Inflammatory macrophage treated with lipopolysaccharide for 4 hours (primary cell): Measurements from ENCODE around the gene RPS28.
A peak's percentile ranks its signal among the peaks of the same experiment; 100 is the strongest.
"Not testable (repeated sequence)": the region's sequence is repeated elsewhere in the genome, so short reads cannot be mapped to it uniquely, and the experiment has no call there.

ENCODE experiments used
- DNase-seq: peaks from one replicate; pipeline ENCODE4 v3.0.0-alpha.2; 2020

RPS28 gene

DNA sequence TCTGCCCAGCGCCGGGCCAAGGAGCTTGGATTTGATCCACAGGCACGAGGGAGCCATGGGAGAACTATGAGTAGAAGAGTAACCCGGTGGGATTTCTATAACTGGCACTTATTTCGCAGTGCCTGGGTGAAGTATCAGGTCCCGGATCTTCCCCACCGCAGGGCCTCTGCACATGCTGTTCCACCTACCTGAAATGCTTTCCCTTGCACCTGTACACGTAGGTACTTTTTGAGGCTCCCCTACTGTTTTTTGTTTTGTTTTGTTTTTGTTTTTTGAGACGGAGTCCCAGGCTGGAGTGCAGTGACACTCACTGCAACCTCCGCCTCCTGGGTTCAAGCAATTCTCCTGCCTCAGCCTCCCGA is 22.2 kb downstream of the RPS28 start:
- no peak for DNase-seq

DNA sequence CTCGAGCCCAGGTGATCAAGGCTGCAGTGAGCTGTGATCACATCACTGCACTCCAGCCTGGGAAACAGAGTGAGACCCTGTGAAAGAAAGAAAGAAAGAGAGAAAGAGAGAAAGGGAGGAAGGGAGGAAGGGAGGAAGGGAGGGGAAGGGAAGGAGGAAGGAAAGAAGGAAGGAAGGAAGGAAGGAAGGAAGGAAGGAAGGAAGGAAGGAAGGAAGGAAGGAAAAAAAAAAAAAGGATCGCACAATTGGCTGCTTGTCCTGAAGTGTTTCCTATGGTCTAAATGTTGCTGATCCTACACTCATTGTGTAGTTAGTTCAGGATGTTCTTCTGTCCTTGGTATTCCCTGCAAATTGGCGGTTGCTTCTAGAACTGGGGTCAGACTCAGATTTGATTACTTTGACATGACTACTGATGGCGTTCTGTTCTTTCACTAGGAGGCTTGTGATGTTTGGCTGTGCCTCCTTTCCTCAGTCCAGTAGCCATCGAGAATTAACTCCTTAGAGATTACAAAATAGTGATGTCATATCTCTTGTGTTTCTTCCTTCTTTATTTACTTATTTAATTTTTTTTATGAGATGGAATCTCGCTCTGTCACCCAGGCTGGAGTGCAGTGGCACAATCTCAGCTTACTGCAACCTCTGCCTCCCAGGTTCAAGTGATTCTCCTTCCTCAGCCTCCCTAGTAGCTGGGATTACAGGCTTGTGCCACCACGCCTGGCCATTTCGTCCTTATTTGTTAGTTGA is 28.5 kb downstream of the RPS28 start:
- peak; percentile 24 for DNase-seq

DNA sequence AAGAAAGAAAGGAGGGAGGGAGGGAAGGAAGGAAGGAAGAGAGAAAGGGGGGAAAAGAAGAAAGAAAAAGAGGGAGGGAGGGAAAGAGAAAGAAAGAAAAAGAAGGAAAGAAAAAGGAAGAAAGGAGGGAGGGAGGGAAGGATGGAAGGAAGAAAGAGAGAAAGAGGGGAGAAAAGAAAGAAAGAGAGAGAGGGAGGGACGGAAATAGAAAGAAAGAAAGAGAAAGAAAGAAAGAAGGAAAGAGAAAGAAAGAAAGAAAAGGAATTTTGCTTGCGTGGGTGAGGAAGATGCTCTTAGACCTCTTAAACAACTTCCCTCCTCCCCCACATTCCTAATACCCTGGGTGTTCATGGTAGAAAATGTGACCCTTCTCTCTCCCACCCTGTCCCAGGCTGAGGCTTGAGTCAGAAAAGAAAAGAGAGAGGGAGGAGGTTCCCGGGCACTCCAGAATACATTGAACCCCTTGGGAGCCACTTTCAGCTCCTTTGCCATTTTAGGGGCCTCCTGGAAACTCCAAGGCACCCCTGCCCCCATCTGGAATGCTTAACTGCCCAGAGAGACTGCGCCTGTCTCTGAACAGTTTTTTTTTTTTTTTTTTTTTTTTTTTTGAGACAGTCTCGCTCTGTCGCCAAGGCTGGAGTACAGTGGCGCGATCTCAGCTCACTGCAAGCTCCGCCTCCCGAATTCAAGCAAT is 31.0 kb downstream of the RPS28 start:
- peak; percentile 47 for DNase-seq

DNA sequence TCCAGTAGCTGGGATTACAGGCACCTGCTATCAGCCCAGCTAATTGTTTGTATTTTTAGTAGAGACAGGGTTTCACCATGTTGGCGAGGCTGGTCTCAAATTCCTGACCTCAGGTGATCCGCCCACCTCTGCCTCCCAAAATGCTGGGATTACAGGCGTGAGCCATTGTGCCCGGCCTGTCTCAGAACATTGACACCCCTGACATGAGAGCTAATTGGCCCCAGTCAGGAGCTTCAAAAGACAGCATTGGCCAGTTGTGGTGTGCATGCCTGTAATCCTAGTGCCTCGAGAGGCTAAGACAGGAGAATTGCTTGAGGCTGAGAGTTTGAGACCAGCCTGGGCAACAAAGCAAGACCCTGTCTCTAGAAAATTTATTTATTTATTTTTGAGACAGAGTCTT is 31.5 kb downstream of the RPS28 start:
- not testable (repeated sequence) for DNase-seq

DNA sequence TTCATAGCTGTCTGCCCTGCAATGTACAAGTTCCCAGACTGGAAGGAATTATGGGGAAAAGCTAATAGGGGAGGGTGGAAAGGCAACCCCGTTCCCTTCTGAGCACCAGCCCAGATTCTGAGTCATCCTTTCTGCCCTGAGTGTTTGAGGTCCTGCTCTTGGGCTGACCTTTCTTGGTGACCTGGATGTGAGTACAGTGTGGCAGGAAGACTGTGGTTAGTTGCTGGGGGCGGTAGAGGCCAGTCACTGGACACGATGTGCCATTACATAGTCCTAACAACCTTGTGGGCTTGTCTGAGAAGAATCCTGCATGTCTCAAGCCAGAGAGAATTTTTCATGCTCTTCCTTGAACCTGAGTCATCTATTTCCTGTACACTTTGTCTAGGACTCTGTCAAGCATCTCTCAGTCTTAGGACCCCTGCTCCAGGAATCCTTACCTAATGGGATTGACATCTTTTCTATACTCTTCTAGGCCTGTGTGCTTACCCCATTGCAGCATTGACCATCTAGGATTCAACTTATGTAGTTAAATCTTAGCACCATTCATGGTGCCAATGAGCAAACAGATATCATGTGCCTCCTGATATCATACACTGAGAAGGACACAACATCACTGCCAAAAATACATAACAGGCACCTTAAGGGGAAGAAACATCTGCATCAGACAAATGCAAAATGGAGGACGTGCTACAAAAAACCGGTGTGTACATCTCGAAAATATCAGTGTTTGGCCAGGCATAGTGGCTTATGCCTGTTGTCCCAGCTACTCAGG is 34.5 kb downstream of the RPS28 start:
- DNase-seq, result peak; percentile 96

DNA sequence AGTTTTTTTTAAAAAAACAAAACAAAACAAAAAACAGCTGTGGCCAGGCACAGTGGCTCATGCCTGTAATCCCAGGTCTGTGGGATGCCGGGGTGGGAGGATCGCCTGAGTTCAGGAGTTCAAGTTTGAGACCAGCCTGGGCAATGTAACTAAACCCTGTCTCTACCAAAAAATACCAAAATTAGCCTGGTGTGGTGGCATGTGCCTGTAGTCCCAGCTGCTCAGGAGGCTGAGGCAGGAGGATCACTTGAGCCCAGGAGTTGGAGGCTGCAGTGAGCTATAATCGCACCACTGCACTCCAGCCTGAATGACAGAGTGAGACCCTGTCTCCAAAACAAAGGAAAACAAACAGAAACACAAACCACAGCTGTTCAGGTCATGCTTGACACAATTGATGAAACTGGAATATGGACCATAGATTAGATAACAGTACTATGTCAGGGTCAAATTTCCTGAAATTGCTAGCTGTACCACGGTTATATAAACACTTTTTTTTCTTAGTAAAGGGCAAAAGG is 35.8 kb downstream of the RPS28 start:
- no peak for DNase-seq

DNA sequence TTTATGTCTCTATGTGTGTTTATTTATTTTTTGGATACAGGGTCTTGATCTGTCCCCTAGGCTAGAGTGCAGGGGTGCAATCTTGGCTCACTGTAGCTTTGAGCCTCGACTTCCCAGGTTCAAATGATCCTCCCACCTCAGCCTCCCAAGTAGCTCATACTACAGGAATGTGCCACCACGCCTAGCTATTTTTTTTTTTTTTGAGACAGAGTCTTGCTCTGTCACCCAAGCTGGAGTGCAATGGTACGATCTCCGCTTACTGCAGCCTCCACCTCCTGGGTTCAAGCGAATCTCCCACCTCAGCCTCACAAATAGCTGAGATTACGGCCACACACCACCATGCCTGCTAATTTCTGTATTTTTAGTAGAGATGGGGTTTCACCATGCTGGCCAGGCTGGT is 37.7 kb downstream of the RPS28 start:
- no peak for DNase-seq

DNA sequence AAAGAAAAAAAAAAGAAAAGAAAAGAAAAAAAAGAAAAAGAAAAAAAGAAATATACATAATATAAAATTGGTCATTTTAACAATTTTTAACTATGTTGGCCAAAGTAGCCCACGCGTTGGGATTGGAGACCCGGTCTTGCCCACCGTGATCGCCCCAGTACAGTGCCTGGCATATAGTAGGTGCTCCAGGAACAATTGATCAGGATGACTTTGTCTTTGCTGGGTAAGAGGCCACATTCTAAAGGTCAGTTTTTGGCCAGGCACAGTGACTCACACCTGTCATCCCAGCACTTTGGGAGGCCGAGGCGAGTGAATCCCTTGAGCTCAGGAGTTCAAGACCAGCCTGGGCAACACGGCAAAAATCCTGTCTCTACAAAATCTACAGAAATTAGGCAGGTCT is 38.9 kb downstream of the RPS28 start:
- DNase-seq, result no peak

DNA sequence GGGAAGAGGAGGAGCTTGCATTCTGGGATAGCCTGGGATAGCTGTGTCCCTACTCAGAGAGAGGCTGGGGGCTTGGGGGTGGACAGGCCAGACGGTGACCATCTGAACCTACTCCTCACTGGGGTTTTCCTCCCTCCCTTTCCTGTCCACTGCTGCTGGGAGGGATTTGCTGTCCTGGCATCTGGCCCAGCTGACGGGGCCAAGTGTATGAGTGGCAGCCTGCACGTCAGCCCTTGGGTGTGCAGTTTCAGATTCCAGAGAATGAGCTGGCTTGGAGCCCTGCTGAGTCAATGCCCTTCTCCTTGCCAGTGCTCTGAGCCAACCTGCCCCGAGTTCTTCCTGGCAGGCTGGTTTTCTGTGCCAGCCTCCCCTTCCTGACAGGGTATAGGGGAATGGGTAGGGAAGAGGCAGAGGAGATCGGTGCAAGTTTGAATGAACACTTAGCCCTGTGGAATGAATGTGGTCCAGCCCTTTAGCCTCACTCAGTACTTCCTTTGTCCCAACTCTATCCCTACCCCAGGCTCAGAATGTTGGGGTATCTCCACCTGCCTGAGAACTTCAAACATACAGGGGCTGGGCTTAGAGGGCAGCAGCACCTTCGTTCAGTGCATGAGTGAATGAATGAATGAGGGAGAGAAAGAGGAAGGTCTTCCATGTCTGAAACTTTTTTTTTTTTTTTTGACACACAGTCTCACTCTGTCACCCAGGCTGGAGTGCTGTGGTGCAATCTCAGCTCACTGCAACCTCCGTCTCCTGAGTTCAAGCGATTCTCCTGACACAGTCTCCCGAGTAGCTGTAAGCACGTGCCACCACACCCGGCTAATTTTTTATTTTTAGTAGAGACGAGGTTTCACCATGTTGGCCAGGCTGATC is 40.9 kb downstream of the RPS28 start:
- DNase-seq, result peak; percentile 98

DNA sequence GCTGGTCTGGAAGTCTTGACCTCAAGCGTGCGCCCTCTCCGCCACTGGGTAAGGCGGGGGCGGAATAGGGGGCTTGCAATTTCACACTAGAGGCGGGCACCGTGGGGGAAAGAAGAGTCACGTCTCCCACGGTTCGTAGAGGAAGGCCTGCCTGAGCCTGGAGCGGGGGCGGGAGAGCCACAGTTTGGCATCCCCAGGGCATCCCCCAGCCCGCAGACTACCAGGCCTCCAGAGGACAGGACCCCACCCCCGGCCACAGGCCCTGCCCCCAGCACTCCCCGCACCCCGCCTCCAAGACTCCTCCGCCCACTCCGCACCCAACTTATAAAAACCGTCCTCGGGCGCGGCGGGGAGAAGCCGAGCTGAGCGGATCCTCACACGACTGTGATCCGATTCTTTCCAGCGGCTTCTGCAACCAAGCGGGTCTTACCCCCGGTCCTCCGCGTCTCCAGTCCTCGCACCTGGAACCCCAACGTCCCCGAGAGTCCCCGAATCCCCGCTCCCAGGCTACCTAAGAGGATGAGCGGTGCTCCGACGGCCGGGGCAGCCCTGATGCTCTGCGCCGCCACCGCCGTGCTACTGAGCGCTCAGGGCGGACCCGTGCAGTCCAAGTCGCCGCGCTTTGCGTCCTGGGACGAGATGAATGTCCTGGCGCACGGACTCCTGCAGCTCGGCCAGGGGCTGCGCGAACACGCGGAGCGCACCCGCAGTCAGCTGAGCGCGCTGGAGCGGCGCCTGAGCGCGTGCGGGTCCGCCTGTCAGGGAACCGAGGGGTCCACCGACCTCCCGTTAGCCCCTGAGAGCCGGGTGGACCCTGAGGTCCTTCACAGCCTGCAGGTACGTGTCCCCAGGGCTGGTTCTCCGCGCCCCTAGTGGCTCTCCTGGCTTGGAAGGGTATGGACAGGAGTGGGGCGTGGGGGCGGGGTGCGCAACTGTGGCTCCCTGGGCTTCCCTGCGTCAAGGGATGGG is 42.8 kb downstream of the RPS28 start, which contains the start of gene ANGPTL4:
Gene ANGPTL4 (plus strand): TSS at position 353 of the 969 bp plus-strand sequence. CDS start 167 bp downstream, at position 520.
- peak; percentile 56 for DNase-seq

DNA sequence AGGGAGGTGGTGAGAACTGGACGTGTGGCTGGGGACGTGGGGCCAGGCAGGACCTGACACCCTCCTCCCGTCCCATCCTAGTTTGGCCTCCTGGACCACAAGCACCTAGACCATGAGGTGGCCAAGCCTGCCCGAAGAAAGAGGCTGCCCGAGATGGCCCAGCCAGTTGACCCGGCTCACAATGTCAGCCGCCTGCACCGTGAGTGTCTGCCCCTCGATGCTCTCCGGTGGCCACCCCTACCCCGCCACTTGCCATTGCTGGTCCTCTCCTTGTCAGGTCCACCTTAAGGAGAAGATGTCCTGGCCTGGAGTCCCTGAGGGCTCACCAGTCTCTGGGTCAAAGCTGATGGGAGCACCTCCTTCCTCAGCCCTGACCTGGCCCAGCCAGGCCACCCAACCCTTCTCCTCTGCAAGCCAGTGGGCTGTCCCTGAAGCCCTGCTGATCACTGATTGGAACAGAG is 44.9 kb downstream of the RPS28 start:
- DNase-seq, result no peak

DNA sequence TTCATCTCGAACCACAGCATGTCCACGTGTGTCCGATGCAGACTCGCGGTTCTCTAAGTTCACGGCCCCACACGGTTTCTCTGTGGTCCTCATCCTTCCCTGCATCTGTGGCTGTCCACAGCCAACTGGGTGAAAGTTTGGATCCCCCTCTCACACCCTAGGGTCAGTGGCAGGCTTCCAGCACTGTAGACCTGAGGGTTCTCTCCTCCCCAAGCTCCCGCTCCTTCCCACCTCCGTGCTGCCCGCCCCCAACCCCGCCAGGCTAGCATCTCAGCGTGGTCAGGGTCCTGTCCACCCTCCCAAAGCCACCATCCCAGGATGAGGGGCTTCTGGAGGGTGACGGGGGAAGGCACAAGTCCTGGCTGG is 45.6 kb downstream of the RPS28 start:
- no peak for DNase-seq

DNA sequence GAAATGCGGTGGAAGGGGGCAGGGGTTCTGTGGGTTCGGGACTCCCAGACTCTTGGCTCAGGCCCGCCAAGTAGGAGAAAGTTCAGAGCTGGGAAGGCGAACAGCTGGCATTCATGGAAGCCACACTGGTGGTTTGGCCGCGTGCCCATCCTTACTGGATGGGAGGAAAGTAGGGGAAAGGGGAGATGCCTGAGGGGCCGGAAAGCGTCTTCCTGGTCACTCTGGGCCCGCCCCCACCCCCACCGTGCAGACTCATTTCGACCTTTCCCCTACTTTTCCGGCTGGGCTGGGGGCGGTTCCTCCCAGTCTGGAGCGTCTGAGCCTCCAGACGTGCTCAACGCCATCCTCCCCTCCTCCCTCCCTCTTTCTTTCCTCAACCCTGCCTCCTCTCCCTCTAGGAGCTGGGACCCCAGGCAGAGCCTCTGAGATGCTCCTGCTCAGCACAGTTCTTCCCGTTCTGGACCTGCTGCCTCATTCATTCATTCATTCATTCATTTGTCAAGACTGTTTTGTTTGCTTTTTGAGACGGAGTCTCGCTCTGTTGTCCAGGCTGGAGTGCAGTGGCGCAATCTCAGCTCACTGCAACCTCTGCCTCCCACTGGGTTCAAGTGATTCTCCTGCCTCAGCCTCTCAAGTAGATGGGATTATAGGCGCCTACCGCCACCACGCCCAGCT is 46.2 kb downstream of the RPS28 start:
- DNase-seq, result no peak

DNA sequence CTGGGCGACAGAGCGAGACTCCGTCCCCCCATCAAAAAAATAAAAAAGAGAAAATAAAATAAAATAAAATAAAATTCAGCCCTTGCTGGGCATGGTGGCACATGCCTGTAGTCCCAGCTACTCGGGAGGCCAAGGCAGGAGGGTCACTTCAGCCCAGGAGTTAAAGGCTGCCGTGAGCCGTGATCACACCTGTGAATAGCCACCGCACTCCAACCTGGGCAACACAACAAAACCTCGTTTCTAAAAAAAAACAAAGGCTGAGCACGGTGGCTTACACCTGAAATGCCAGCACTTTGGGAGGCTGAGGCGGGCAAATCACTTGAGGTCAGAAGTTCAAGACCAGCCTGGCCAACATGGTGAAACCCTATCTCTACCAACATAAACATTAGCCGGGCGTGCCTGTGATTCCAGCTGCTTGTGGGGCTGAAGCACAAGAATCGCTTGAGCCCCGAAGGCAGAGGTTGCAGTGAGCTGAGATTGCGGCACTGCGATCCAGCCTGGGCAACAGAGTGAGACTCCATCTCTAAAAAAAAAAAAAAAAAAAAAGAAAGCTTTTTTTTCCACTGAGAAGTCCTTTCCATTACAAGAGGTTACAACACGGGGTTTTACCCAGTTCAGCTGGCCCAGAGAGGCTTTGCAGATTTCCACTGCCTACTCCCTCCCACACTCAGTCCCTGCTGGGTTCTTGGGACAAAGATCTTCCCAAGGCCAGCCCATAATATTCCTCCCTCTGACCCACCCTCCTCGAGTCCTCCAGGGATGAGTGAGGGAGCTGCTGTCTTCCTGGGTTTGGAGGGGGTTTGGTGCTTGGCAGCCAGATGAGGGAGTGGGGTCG is 49.1 kb downstream of the RPS28 start:
- DNase-seq, result peak; percentile 39

DNA sequence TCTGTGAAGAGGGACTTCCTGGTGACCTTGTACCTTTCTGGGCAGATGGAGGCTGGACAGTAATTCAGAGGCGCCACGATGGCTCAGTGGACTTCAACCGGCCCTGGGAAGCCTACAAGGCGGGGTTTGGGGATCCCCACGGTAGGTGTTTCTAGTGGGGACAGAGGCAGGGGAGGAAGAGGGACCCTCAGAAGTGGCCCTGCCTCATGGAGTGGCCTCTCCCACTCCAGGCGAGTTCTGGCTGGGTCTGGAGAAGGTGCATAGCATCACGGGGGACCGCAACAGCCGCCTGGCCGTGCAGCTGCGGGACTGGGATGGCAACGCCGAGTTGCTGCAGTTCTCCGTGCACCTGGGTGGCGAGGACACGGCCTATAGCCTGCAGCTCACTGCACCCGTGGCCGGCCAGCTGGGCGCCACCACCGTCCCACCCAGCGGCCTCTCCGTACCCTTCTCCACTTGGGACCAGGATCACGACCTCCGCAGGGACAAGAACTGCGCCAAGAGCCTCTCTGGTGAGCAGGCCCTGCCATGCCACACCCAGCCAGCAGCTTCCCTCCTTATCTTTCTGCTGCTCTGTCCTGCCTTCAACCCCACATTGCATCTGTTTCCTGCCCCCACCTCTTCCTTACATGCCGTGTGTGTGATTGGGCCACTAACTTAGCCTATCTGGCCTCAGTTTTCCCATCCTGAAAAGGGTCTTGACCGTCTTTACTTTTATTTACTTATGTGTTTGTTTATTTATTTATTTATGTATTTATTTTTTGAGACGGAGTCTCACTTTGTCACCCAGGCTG is 49.9 kb downstream of the RPS28 start:
- no peak for DNase-seq
